Neuronal stem cell (in vitro differentiated cells): ENCODE data around the gene DOCK4.

Experiments
- DNase-seq: peaks from one replicate; pipeline ENCODE4 v3.0.0-alpha.2; 2013; ENCODE audit warnings: low spot score
- H2AFZ ChIP-seq: one replicate; pipeline ENCODE4 v1.6.1; 2013; ENCODE audit warnings: mild to moderate bottlenecking, low read length, inconsistent platforms
- H2AK5ac ChIP-seq: 2 replicates; pipeline ENCODE4 v1.6.1; 2013; ENCODE audit warnings: low read depth, mild to moderate bottlenecking, inconsistent platforms, low read length, moderate library complexity, mixed read lengths
- H2BK120ac ChIP-seq: 2 replicates; pipeline ENCODE4 v1.6.1; 2013; ENCODE audit warnings: low read depth, mild to moderate bottlenecking, inconsistent platforms, low read length, moderate library complexity, mixed read lengths
- H2BK12ac ChIP-seq: one replicate; pipeline ENCODE4 v1.6.1; 2013; ENCODE audit warnings: low read length, inconsistent platforms
- H2BK15ac ChIP-seq: 2 replicates; pipeline ENCODE4 v1.6.1; 2013; ENCODE audit warnings: mild to moderate bottlenecking, low read length, inconsistent platforms, mixed read lengths
- H2BK5ac ChIP-seq: one replicate; pipeline ENCODE4 v1.6.1; 2013; ENCODE audit warnings: inconsistent platforms, mild to moderate bottlenecking, low read length, moderate library complexity
- H3K14ac ChIP-seq: one replicate; pipeline ENCODE4 v1.6.1; 2013; ENCODE audit warnings: low read length, inconsistent platforms
- H3K18ac ChIP-seq: 2 replicates; pipeline ENCODE4 v1.6.1; 2013; ENCODE audit warnings: low read length, inconsistent platforms
- H3K23ac ChIP-seq: 2 replicates; pipeline ENCODE4 v1.6.1; 2013; ENCODE audit warnings: low read depth, mild to moderate bottlenecking, mixed read lengths, low read length, inconsistent platforms; ENCODE audit not compliant: poor library complexity
- H3K27ac ChIP-seq: replicated peaks from 3 replicates; pipeline ENCODE4 v1.5.1; 2013; ENCODE audit warnings: low read length, inconsistent platforms
- H3K27me3 ChIP-seq, 3 experiments: 2 replicates each; pipeline ENCODE4 v1.6.1; 2013; ENCODE audit warnings: low read length in 3 of 3, mild to moderate bottlenecking in 2 of 3, inconsistent platforms in 1 of 3, low read depth in 1 of 3, mixed read lengths in 1 of 3, moderate library complexity in 1 of 3; ENCODE audit not compliant: control insufficient read depth in 3 of 3, insufficient read depth in 3 of 3
- H3K36me3 ChIP-seq, 2 donors: replicated peaks in 1 of 2; 2 replicates each; pipeline ENCODE4 v1.6.1; 2013; ENCODE audit warnings: low read length in 2 of 2; ENCODE audit not compliant: control insufficient read depth in 2 of 2, insufficient read depth in 2 of 2
- H3K4ac ChIP-seq: 2 replicates; pipeline ENCODE4 v1.6.1; 2013; ENCODE audit warnings: inconsistent platforms, mild to moderate bottlenecking, low read length, moderate library complexity
- H3K4me1 ChIP-seq, 2 donors: 1 replicate in 1 of 2; 2 replicates in 1 of 2; pipeline ENCODE4 v1.6.1; 2013; ENCODE audit warnings: low read length in 2 of 2, low read depth in 1 of 2; ENCODE audit not compliant: control insufficient read depth in 2 of 2, insufficient read depth in 1 of 2
- H3K4me2 ChIP-seq: one replicate; pipeline ENCODE4 v1.6.1; 2013; ENCODE audit warnings: mild to moderate bottlenecking, low read length, inconsistent platforms; ENCODE audit not compliant: insufficient read depth, poor library complexity, severe bottlenecking
- H3K4me3 ChIP-seq, 2 donors: 2 replicates each; pipeline ENCODE4 v1.5.1; 2013; ENCODE audit warnings: low read length in 2 of 2, mild to moderate bottlenecking in 2 of 2, inconsistent platforms in 1 of 2, moderate library complexity in 1 of 2
- H3K79me1 ChIP-seq: one replicate; pipeline ENCODE4 v1.6.1; 2013; ENCODE audit warnings: low read depth, mild to moderate bottlenecking, inconsistent platforms, low read length, moderate library complexity
- H3K9ac ChIP-seq: one replicate; pipeline ENCODE4 v1.6.1; 2013; ENCODE audit warnings: mild to moderate bottlenecking, low read depth, low read length, inconsistent platforms; ENCODE audit not compliant: poor library complexity
- H3K9me3 ChIP-seq, 2 donors: replicated peaks in 1 of 2; 2 replicates each; pipeline versions ENCODE3 to v1.6.1; 2013; ENCODE audit warnings: low read length in 2 of 2, mild to moderate bottlenecking in 2 of 2, inconsistent platforms in 1 of 2, low read depth in 1 of 2, mixed read lengths in 1 of 2, moderate library complexity in 1 of 2; ENCODE audit not compliant: control insufficient read depth in 2 of 2, insufficient read depth in 1 of 2
- H4K8ac ChIP-seq: one replicate; pipeline ENCODE4 v1.6.1; 2013; ENCODE audit warnings: low read depth, mild to moderate bottlenecking, inconsistent platforms, low read length, moderate library complexity
- H4K91ac ChIP-seq: one replicate; pipeline ENCODE4 v1.6.1; 2013; ENCODE audit warnings: low read length, low read depth, mild to moderate bottlenecking, inconsistent platforms; ENCODE audit not compliant: poor library complexity
- WGBS, 2 donors: extraction: QIAGEN DNeasy Blood & Tissue Kit; methylation state at CpG; one replicate each; pipeline ENCODE4 v1.1.7; 2013; ENCODE audit warnings: missing lambda C conversion rate in 2 of 2, mixed read lengths in 1 of 2; ENCODE audit not compliant: insufficient read length in 2 of 2, insufficient replicate concordance in 1 of 2; ENCODE audit errors: extremely low coverage in 2 of 2; 5-methylcytosine and 5-hydroxymethylcytosine counted together

DOCK4 gene

GRCh38 chr7:111813306-111813705 lies 392.9 kb downstream of the DOCK4 start:
- H3K18ac ChIP-seq = no peak overlapping the region
- H3K27me3 ChIP-seq = no peaks in the 10 kb centered on the region
- H2BK5ac ChIP-seq = no peak overlapping the region
- no peak overlapping the region for H2AK5ac ChIP-seq
- no peaks in the 10 kb centered on the region for H3K4me1 ChIP-seq
- H3K23ac ChIP-seq = no peak overlapping the region
- H2BK15ac ChIP-seq = no peak overlapping the region
- H3K14ac ChIP-seq = no peak overlapping the region
- no peak overlapping the region for H2AFZ ChIP-seq
- peaks cover 0 to 13% of the 10 kb centered on the region in 2 donors for H3K36me3 ChIP-seq
- H3K9ac ChIP-seq = no peak overlapping the region
- no peaks in the 10 kb centered on the region for H3K9me3 ChIP-seq
- no CpG with 5 or more reads among the region's 4 CpGs for WGBS, 2 donors
- no peak overlapping the region for H3K4ac ChIP-seq
- H4K91ac ChIP-seq = no peak overlapping the region
- no peak for DNase-seq
- H3K27ac ChIP-seq = no peak overlapping the region
- no peak overlapping the region for H2BK12ac ChIP-seq
- H3K4me3 ChIP-seq = no peak overlapping the region
- no peak overlapping the region for H3K4me2 ChIP-seq
- no peak overlapping the region for H2BK120ac ChIP-seq
- H4K8ac ChIP-seq = no peak overlapping the region
- no peaks in the 10 kb centered on the region for H3K79me1 ChIP-seq

GRCh38 chr7:111806232-111806631 lies 400.0 kb downstream of the DOCK4 start:
- no peak overlapping the region for H3K4me3 ChIP-seq
- no peak overlapping the region for H2BK120ac ChIP-seq
- H3K36me3 ChIP-seq = peaks cover 0 to 18% of the 10 kb centered on the region in 2 donors
- H3K4ac ChIP-seq = no peak overlapping the region
- no peak overlapping the region for H2BK5ac ChIP-seq
- no peak overlapping the region for H2AFZ ChIP-seq
- no peaks in the 10 kb centered on the region for H3K27me3 ChIP-seq
- no peak overlapping the region for H3K4me2 ChIP-seq
- H3K27ac ChIP-seq = no peak overlapping the region
- H3K14ac ChIP-seq = no peak overlapping the region
- DNase-seq = no peak
- H2AK5ac ChIP-seq = no peak overlapping the region
- no peak overlapping the region for H4K8ac ChIP-seq
- peaks cover 0 to 9% of the 10 kb centered on the region in 2 donors for H3K9me3 ChIP-seq
- WGBS, 2 donors = no CpG with 5 or more reads among the region's 4 CpGs
- no peak overlapping the region for H2BK12ac ChIP-seq
- no peak overlapping the region for H4K91ac ChIP-seq
- H3K4me1 ChIP-seq = no peaks in the 10 kb centered on the region
- no peak overlapping the region for H3K23ac ChIP-seq
- no peaks in the 10 kb centered on the region for H3K79me1 ChIP-seq
- no peak overlapping the region for H3K9ac ChIP-seq
- no peak overlapping the region for H2BK15ac ChIP-seq
- H3K18ac ChIP-seq = no peak overlapping the region

GRCh38 chr7:111803015-111803758 lies 403.0 kb downstream of the DOCK4 start:
- Histone ChIP-seq H3K14ac (no peak overlapping the region), H3K79me1 (no peaks in the 10 kb centered on the region), H3K4ac (no peak overlapping the region), H2BK15ac (no peak overlapping the region), H3K4me2 (no peak overlapping the region), H2AFZ (no peak overlapping the region), H2BK5ac (no peak overlapping the region), H2AK5ac (no peak overlapping the region), H3K4me1 (no peaks in the 10 kb centered on the region), H4K91ac (no peak overlapping the region), H3K36me3 (peaks cover 0 to 3% of the 10 kb centered on the region in 2 donors), H3K23ac (no peak overlapping the region), H4K8ac (no peak overlapping the region), H3K27me3 (no peaks in the 10 kb centered on the region), H3K4me3 (no peak overlapping the region), H3K18ac (no peak overlapping the region), H3K9me3 (peaks cover under 1 to 11% of the 10 kb centered on the region in 2 donors), H3K27ac (no peak overlapping the region), H3K9ac (no peak overlapping the region), H2BK120ac (no peak overlapping the region), H2BK12ac (no peak overlapping the region)
- WGBS, 2 donors = no CpG with 5 or more reads among the region's 3 CpGs
- no peak for DNase-seq

- Histone ChIP-seq H2BK5ac (no peak overlapping the region), H3K36me3 (no peaks in the 10 kb centered on the region), H2AFZ (no peak overlapping the region), H3K18ac (no peak overlapping the region), H3K4me3 (no peak overlapping the region), H4K91ac (no peak overlapping the region), H3K27ac (no peak overlapping the region), H2BK12ac (no peak overlapping the region), H3K23ac (no peak overlapping the region), H3K9ac (no peak overlapping the region), H3K14ac (no peak overlapping the region), H3K79me1 (no peaks in the 10 kb centered on the region), H3K27me3 (no peaks in the 10 kb centered on the region), H3K4ac (no peak overlapping the region), H2AK5ac (no peak overlapping the region), H2BK15ac (no peak overlapping the region), H3K4me2 (no peak overlapping the region), H3K4me1 (no peaks in the 10 kb centered on the region), H4K8ac (no peak overlapping the region), H2BK120ac (no peak overlapping the region), H3K9me3 (peaks cover 3 to 20% of the 10 kb centered on the region in 2 donors)
- no peak for DNase-seq
- WGBS, 2 donors = 100% methylated on average over 1 of the region's 3 CpGs
Measured at GRCh38 chr7:111802194-111802772, 403.9 kb downstream of the DOCK4 start.
